ENCODE measurements around the gene SNIP1.

DNA sequence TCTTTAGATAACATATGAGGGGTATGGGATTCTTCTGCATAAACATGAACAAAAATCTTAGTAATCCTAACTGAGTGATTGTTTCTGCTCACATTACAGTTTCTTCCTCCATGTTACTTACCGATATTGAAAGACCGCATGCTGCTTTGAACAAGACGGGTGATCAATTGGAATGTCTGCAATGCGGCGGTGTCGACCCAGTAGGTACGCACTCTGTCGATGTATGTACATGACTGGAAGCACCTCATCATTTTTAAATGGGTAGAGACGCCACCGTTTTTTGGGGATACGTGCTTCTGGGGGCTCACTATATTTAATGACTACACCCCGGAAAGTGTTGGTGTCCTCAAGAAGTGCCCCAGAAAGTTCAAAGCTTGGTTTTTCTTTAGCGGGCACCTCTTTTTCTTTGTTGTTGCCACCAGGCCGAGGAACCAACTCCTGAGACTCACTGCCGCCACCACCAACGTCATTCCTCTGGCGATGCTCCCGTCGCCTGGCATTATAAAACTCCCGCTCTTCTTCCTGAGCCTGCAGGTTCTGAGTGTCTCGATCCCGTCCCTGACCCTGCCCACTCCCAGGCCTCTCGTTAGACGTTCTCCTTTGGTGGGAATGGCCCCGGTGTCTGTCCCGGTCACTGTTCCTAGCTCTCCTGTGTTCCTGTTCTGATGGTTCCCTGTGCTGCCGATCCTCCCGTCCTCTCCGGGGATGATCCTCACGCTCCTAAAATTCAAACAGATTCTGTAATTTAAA is 13.9 kb downstream of the SNIP1 start:
- TF ChIP-seq POLR2A (IDR thresholded peaks at IDR 0.05): no peak
- TF ChIP-seq, protein P1, sequence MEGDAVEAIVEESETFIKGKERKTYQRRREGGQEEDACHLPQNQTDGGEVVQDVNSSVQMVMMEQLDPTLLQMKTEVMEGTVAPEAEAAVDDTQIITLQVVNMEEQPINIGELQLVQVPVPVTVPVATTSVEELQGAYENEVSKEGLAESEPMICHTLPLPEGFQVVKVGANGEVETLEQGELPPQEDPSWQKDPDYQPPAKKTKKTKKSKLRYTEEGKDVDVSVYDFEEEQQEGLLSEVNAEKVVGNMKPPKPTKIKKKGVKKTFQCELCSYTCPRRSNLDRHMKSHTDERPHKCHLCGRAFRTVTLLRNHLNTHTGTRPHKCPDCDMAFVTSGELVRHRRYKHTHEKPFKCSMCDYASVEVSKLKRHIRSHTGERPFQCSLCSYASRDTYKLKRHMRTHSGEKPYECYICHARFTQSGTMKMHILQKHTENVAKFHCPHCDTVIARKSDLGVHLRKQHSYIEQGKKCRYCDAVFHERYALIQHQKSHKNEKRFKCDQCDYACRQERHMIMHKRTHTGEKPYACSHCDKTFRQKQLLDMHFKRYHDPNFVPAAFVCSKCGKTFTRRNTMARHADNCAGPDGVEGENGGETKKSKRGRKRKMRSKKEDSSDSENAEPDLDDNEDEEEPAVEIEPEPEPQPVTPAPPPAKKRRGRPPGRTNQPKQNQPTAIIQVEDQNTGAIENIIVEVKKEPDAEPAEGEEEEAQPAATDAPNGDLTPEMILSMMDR (IDR thresholded peaks at IDR 0.05): no peak
